ENCODE results near the gene CST9. TPM values are rescaled to one million over a fixed set of nuclear protein-coding genes. Genes with fewer than 3 reads are reported as not detected.

Gene CST9
- total RNA-seq, 4 donors from 2014 or later = not detected

DNA sequence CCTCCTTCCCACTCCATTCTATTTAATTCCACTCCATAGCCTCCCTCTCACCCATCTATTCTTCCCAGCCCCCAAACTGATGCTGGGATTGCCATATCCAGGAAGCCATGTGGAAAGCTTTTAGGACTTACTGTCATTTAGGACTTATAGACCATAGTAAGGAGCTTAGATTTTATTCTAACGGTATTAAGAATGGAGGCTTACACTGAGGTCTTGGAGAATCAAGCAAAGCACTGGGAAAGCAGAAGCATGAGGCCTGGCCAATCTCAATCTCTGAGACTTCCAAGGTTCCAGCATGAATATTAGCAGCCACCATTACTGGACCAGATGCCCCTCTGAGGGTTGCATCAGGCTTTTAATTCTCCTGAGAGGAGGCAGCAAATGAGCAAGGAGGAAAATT lies 1.4 kb downstream of the CST9 start:
- no peaks in the 10 kb centered on the region for H3K9me3 ChIP-seq
- TF ChIP-seq CTCF (IDR thresholded peaks at IDR 0.05) (no peak), POLR2A (IDR thresholded peaks at IDR 0.05) (no peak)
- H3K4me3 ChIP-seq = no peak overlapping the region
- H3K4me1 ChIP-seq = no peaks in the 10 kb centered on the region
- no peak overlapping the region for H3K27ac ChIP-seq
- no peaks in the 10 kb centered on the region for H3K36me3 ChIP-seq
- H3K27me3 ChIP-seq = no peaks in the 10 kb centered on the region
- DNase-seq = no peak

DNA sequence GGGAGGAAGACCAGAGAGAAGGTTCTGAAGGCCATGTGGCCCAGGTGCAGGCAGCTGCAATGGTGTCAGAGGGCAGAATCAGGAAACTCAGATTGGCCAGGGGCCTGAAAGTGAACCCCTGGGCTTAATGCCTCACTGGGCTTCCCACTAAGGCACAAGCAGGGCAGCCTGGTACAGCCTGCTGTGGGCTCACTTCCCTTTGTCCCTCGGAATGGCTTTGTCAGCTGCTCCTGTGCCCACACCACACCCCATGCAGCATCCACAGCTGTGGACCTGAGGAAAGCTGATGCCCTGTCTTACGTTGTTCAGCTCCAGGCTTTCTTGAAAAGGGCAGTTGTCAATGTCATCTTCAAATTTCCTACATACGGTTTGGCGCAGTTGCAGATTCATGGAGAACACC lies 2.4 kb downstream of the CST9 start:
- no peak for DNase-seq
- Histone ChIP-seq H3K36me3 (no peaks in the 10 kb centered on the region), H3K4me1 (no peaks in the 10 kb centered on the region), H3K4me3 (no peak overlapping the region), H3K9me3 (no peaks in the 10 kb centered on the region), H3K27ac (no peak overlapping the region), H3K27me3 (no peaks in the 10 kb centered on the region)
- TF ChIP-seq POLR2A (IDR thresholded peaks at IDR 0.05) = no peak
- TF ChIP-seq CTCF (IDR thresholded peaks at IDR 0.05) = no peak

DNA sequence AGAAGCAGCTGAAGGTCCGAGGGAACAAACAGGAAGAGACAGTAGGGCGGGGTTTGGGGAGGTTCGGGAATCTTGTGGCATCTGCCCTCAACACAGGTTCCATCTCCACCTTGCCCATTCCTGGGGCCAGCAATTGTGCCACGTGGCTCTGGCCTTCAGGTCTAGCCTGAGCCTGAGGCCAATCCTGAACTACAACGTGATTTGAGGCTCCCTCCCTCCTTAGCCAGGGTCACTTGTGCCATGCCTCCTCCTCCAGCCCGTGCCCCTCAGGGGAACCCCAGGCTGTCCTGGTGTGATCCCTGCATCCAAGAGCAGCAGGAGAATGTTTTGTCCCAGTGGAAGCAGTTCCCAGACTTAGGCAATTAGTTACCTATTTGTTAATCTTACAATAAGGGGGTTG lies 3.0 kb downstream of the CST9 start:
- TF ChIP-seq CTCF (IDR thresholded peaks at IDR 0.05) (no peak), POLR2A (IDR thresholded peaks at IDR 0.05) (no peak)
- no peak for DNase-seq
- no peaks in the 10 kb centered on the region for H3K4me1 ChIP-seq
- H3K27ac ChIP-seq = no peak overlapping the region
- no peaks in the 10 kb centered on the region for H3K9me3 ChIP-seq
- no peak overlapping the region for H3K4me3 ChIP-seq
- no peaks in the 10 kb centered on the region for H3K27me3 ChIP-seq
- no peaks in the 10 kb centered on the region for H3K36me3 ChIP-seq

- no peaks in the 10 kb centered on the region for H3K27me3 ChIP-seq
- no peak overlapping the region for H3K27ac ChIP-seq
- H3K4me1 ChIP-seq = no peaks in the 10 kb centered on the region
- TF ChIP-seq POLR2A (IDR thresholded peaks at IDR 0.05) (no peak), CTCF (IDR thresholded peaks at IDR 0.05) (no peak)
- H3K9me3 ChIP-seq = no peaks in the 10 kb centered on the region
- DNase-seq = no peak
- no peaks in the 10 kb centered on the region for H3K36me3 ChIP-seq
- no peak overlapping the region for H3K4me3 ChIP-seq
Measured at GRCh38 chr20:23602241-23602640, 3.5 kb downstream of the CST9 start.

DNA sequence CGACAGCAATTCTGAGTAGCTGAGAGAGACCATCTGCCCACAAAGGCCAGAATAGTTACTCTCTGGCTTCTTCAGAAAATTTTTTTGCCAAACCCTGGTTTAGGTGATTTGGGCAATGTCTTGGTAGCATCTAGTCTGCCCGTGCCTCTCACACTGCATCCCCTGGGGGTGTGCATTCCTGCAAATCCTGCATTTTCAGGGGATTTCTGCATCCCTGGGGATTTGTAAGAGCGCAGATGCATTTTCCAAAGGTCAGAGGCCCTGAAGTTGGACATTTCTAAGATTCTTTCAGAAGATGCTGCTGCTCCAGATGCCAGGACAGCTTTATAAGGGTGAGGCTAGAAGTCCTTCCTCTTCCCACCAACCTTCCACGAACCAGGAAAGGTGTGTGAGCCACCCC lies 4.0 kb downstream of the CST9 start:
- TF ChIP-seq POLR2A (IDR thresholded peaks at IDR 0.05) (no peak), CTCF (IDR thresholded peaks at IDR 0.05) (no peak)
- Histone ChIP-seq H3K27ac (no peak overlapping the region), H3K4me1 (no peaks in the 10 kb centered on the region), H3K36me3 (no peaks in the 10 kb centered on the region), H3K9me3 (no peaks in the 10 kb centered on the region), H3K27me3 (no peaks in the 10 kb centered on the region), H3K4me3 (no peak overlapping the region)
- DNase-seq = no peak

GRCh38 chr20:23598481-23598880 lies 7.2 kb downstream of the CST9 start:
- TF ChIP-seq POLR2A (IDR thresholded peaks at IDR 0.05) = no peak
- TF ChIP-seq CTCF (IDR thresholded peaks at IDR 0.05) = no peak
- H3K27ac ChIP-seq = no peak overlapping the region
- no peaks in the 10 kb centered on the region for H3K27me3 ChIP-seq
- no peaks in the 10 kb centered on the region for H3K4me1 ChIP-seq
- no peaks in the 10 kb centered on the region for H3K36me3 ChIP-seq
- H3K4me3 ChIP-seq = no peak overlapping the region
- no peak for DNase-seq
- H3K9me3 ChIP-seq = no peaks in the 10 kb centered on the region
